K562 (cell line): ENCODE measurements around the gene PMVK. TPM values are rescaled to one million over a fixed set of nuclear protein-coding genes. Genes with fewer than 3 reads are reported as not detected.

ENCODE experiments used
- CBX8 ChIP-seq: fragments of 200-600 bp; sonication (generic); IDR thresholded peaks from 2 replicates; pipeline ENCODE4 v1.6.1; 2012; ENCODE audit warnings: borderline replicate concordance, mixed run types, low read depth, mild to moderate bottlenecking, moderate library complexity, mixed read lengths, low read length, control low read depth, inconsistent platforms; ENCODE audit not compliant: poor library complexity, severe bottlenecking; ENCODE audit errors: extremely low read depth
- CC2D1A ChIP-seq: fragments of 450-650 bp; IDR thresholded peaks from 2 replicates; pipeline ENCODE4 v1.6.1; 2017; ENCODE audit warnings: mild to moderate bottlenecking
- CTCFL ChIP-seq: IDR thresholded peaks from 2 replicates; pipeline ENCODE4 v1.6.1; 2011; ENCODE audit warnings: borderline replicate concordance, low read depth, mild to moderate bottlenecking, moderate library complexity, low read length; ENCODE audit not compliant: insufficient read depth, poor library complexity, severe bottlenecking
- FOS ChIP-seq: IDR thresholded peaks from 3 replicates; pipeline ENCODE4 v1.6.1; 2011; ENCODE audit not compliant: insufficient read length; ENCODE audit errors: extremely low read depth
- HDAC6 ChIP-seq: IDR thresholded peaks from 2 replicates; pipeline ENCODE4 v1.6.1; 2012; ENCODE audit warnings: low read depth, mild to moderate bottlenecking, control low read depth, inconsistent platforms, low read length, moderate library complexity
- HMGN3 ChIP-seq: IDR thresholded peaks from 2 replicates; pipeline ENCODE4 v1.6.1; 2011; ENCODE audit warnings: borderline replicate concordance, low read depth, mild to moderate bottlenecking, mixed read lengths, low read length; ENCODE audit not compliant: insufficient read length; ENCODE audit errors: extremely low read depth
- JUNB ChIP-seq: fragments of 450-650 bp; formaldehyde crosslinking; conservative IDR thresholded peaks from 2 replicates; pipeline ENCODE4 v1.4.0; 2020; ENCODE audit warnings: mild to moderate bottlenecking
- LCOR ChIP-seq: sonication (generic); formaldehyde crosslinking; IDR thresholded peaks from 2 replicates; pipeline ENCODE4 v1.8.0; 2022; ENCODE audit warnings: mild to moderate bottlenecking, missing genetic modification reagents
- SLC30A9 ChIP-seq: fragments of 250-450 bp; sonication (Bioruptor Pico); IDR thresholded peaks from 2 replicates; pipeline ENCODE4 v1.8.0; 2022; ENCODE audit warnings: mild to moderate bottlenecking, moderate library complexity
- SNRNP70 ChIP-seq: fragments of 200-400 bp; formaldehyde crosslinking; optimal IDR thresholded peaks from 2 replicates; pipeline ENCODE3; 2017; ENCODE audit warnings: low read depth, low read length
- TCF7L2 ChIP-seq: fragments of 150-350 bp; IDR thresholded peaks from 2 replicates; pipeline ENCODE4 v1.6.1; 2016; ENCODE audit warnings: low read depth, mild to moderate bottlenecking, low read length, moderate library complexity
- TRIM28 ChIP-seq: fragments of 450-650 bp; IDR thresholded peaks from 2 replicates; pipeline ENCODE4 v1.6.1; 2017
- ZNF212 ChIP-seq: fragments of 450-650 bp; formaldehyde crosslinking; IDR thresholded peaks from 2 replicates; pipeline ENCODE4 v1.4.0; 2020; ENCODE audit warnings: mild to moderate bottlenecking
- ZNF232 ChIP-seq: sonication (generic); formaldehyde crosslinking; IDR thresholded peaks from 2 replicates; pipeline ENCODE4 v1.8.0; 2022; ENCODE audit warnings: mild to moderate bottlenecking, missing genetic modification reagents
- ZNF253 ChIP-seq: fragments of 250-450 bp; sonication (Bioruptor Pico); conservative IDR thresholded peaks from 2 replicates; pipeline ENCODE4 v1.6.1; 2021; ENCODE audit warnings: mild to moderate bottlenecking
- ZNF436 ChIP-seq: fragments of 250-450, 450-650 bp; sonication (Bioruptor Pico); formaldehyde crosslinking; IDR thresholded peaks from 2 replicates; pipeline ENCODE4 v1.7.0; 2020; ENCODE audit warnings: mild to moderate bottlenecking
- ZNF589 ChIP-seq: fragments of 200-800 bp; sonication (Bioruptor generic); IDR thresholded peaks from 2 replicates; pipeline ENCODE4 v1.6.1; 2016; ENCODE audit warnings: low read depth, missing genetic modification characterization, missing compliant biosample characterization
- polyA plus RNA-seq, 8 experiments: library from polyadenylated mRNA; depleted of rRNA in 4 of 8; stranded (reverse) in 5 of 8; unstranded in 3 of 8; fragments of >200 nt; fragmentation: Nextera tagmentation in 2 of 8; fragmentation: Illumina TruSeq in 1 of 8; extraction: Ambion mirVana in 2 of 8; extraction: Trizol in 1 of 8; gene quantifications; 2 replicates each; pipeline versions ENCODE4 v1.2.1 to v1.2.3, GENCODE V29; 2011 to 2014; ENCODE audit warnings: inconsistent platforms in 1 of 8, missing spikeins in 1 of 8
- total RNA-seq, 7 experiments: library from RNA; depleted of rRNA in 6 of 7; stranded (reverse); fragments of >200 nt in 6 of 7; fragmentation: Illumina TruSeq in 2 of 7; extraction: Trizol in 2 of 7; gene quantifications; 2 replicates each; pipeline versions ENCODE4 v1.2.1 to v1.2.3, GENCODE V29; 2011 to 2021; ENCODE audit warnings: low replicate concordance in 1 of 7
- TF ChIP-seq, protein P1 (sequence below): fragments of 450-650 bp; IDR thresholded peaks from 2 replicates; pipeline ENCODE4 v1.6.1; 2016; ENCODE audit warnings: borderline replicate concordance
- TF ChIP-seq, protein P2 (sequence below): fragments of 250-450 bp; sonication (Bioruptor Pico); IDR thresholded peaks from 2 replicates; pipeline ENCODE4 v1.4.0; 2020; ENCODE audit warnings: borderline replicate concordance
- TF ChIP-seq, protein P3 (sequence below): fragments of 450-650 bp; formaldehyde crosslinking; IDR thresholded peaks from 2 replicates; pipeline ENCODE4 v1.4.0; 2022; ENCODE audit warnings: missing genetic modification characterization

The PMVK gene
- total and polyA plus RNA-seq, 9 of the 15 experiments (the other 6 are each of a cell fraction or from before 2014, with no cell fraction given): 1.1 to 15.3 (median 6.3) TPM

GRCh38 chr1:154982897-154983648 lies 46.6 kb upstream of the PMVK start, which contains the start of gene FLAD1 (continued):
- TF ChIP-seq, protein P1, sequence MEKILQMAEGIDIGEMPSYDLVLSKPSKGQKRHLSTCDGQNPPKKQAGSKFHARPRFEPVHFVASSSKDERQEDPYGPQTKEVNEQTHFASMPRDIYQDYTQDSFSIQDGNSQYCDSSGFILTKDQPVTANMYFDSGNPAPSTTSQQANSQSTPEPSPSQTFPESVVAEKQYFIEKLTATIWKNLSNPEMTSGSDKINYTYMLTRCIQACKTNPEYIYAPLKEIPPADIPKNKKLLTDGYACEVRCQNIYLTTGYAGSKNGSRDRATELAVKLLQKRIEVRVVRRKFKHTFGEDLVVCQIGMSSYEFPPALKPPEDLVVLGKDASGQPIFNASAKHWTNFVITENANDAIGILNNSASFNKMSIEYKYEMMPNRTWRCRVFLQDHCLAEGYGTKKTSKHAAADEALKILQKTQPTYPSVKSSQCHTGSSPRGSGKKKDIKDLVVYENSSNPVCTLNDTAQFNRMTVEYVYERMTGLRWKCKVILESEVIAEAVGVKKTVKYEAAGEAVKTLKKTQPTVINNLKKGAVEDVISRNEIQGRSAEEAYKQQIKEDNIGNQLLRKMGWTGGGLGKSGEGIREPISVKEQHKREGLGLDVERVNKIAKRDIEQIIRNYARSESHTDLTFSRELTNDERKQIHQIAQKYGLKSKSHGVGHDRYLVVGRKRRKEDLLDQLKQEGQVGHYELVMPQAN: peak; percentile 99
- TF ChIP-seq HDAC6: no peak
- TF ChIP-seq TRIM28: peak; percentile 60
- TF ChIP-seq CC2D1A: peak; percentile 12; the same call in 1 of the 2 replicates
- TF ChIP-seq ZNF253 (CRISPR knock-in tag): no peak
- no peak for TF ChIP-seq CBX8
- TF ChIP-seq, protein P2, sequence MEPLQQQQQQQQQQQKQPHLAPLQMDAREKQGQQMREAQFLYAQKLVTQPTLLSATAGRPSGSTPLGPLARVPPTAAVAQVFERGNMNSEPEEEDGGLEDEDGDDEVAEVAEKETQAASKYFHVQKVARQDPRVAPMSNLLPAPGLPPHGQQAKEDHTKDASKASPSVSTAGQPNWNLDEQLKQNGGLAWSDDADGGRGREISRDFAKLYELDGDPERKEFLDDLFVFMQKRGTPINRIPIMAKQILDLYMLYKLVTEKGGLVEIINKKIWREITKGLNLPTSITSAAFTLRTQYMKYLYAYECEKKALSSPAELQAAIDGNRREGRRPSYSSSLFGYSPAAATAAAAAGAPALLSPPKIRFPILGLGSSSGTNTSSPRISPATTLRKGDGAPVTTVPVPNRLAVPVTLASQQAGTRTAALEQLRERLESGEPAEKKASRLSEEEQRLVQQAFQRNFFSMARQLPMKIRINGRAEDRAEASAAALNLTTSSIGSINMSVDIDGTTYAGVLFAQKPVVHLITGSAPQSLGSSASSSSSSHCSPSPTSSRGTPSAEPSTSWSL (CRISPR knock-in tag): no peak
- TF ChIP-seq JUNB (CRISPR knock-in tag): no peak
- TF ChIP-seq, protein P3, sequence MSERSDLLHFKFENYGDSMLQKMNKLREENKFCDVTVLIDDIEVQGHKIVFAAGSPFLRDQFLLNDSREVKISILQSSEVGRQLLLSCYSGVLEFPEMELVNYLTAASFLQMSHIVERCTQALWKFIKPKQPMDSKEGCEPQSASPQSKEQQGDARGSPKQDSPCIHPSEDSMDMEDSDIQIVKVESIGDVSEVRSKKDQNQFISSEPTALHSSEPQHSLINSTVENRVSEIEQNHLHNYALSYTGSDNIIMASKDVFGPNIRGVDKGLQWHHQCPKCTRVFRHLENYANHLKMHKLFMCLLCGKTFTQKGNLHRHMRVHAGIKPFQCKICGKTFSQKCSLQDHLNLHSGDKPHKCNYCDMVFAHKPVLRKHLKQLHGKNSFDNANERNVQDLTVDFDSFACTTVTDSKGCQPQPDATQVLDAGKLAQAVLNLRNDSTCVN (CRISPR knock-in tag): peak; percentile 82; the same call in 1 of the 2 replicates
- TF ChIP-seq LCOR (CRISPR knock-in tag): peak; percentile 72; the same call in 1 of the 2 replicates
- no peak for TF ChIP-seq ZNF589
- TF ChIP-seq HMGN3: no peak
- TF ChIP-seq ZNF212: no peak
- TF ChIP-seq SLC30A9 (CRISPR knock-in tag): no peak
- TF ChIP-seq TCF7L2: no peak
- no peak for TF ChIP-seq ZNF436 (CRISPR knock-in tag)
- TF ChIP-seq FOS: peak; percentile 99
- no peak for TF ChIP-seq ZNF232 (CRISPR knock-in tag)
- TF ChIP-seq CTCFL: no peak
- TF ChIP-seq SNRNP70: no peak
